ENCODE measurements around the gene TNP2. TPM values are rescaled to one million over a fixed set of nuclear protein-coding genes. Genes with fewer than 3 reads are reported as not detected.

TNP2 gene
- total and polyA plus RNA-seq, 2 experiments from 2014 or later = not detected

GRCh38 chr16:11313493-11314308, 44.6 kb upstream of the TNP2 start:
- no peak for TF ChIP-seq CTCF (IDR thresholded peaks at IDR 0.05; ENCODE audit: low read depth, low read length)
- Histone ChIP-seq H3K9me3 (ENCODE audit: low read depth) (no peaks in the 10 kb centered on the region), H3K36me3 (no peaks in the 10 kb centered on the region), H3K4me3 (no peak overlapping the region), H3K27ac (no peak overlapping the region), H3K27me3 (peaks cover 11% of the 10 kb centered on the region), H3K4me1 (ENCODE audit: low read depth) (no peaks in the 10 kb centered on the region)
- DNase-seq (ENCODE audit: low read depth in 1 of 2, low spot score in 1 of 2) = no peak

- Histone ChIP-seq H3K27me3 (peaks cover 11% of the 10 kb centered on the region), H3K4me1 (ENCODE audit: low read depth) (no peaks in the 10 kb centered on the region), H3K4me3 (no peak overlapping the region), H3K9me3 (ENCODE audit: low read depth) (no peaks in the 10 kb centered on the region), H3K27ac (no peak overlapping the region), H3K36me3 (no peaks in the 10 kb centered on the region)
- TF ChIP-seq CTCF (IDR thresholded peaks at IDR 0.05; ENCODE audit: low read depth, low read length) = no peak
- peak in 1 of 2 donors; percentile 65 for DNase-seq (ENCODE audit: low read depth in 1 of 2, low spot score in 1 of 2)
Measured at GRCh38 chr16:11312718-11313492, 43.8 kb upstream of the TNP2 start.

GRCh38 chr16:11310997-11311561, 42.0 kb upstream of the TNP2 start:
- H3K27ac ChIP-seq = no peak overlapping the region
- H3K36me3 ChIP-seq = no peaks in the 10 kb centered on the region
- no peaks in the 10 kb centered on the region for H3K4me1 ChIP-seq (ENCODE audit: low read depth)
- TF ChIP-seq CTCF (IDR thresholded peaks at IDR 0.05; ENCODE audit: low read depth, low read length) = no peak
- no peak for DNase-seq (ENCODE audit: low read depth in 1 of 2, low spot score in 1 of 2)
- H3K9me3 ChIP-seq (ENCODE audit: low read depth) = no peaks in the 10 kb centered on the region
- peaks cover 8% of the 10 kb centered on the region for H3K27me3 ChIP-seq
- H3K4me3 ChIP-seq = no peak overlapping the region

- DNase-seq (ENCODE audit: low read depth in 1 of 2, low spot score in 1 of 2) = no peak
- Histone ChIP-seq H3K27ac (no peak overlapping the region), H3K27me3 (peaks cover 3% of the 10 kb centered on the region), H3K9me3 (ENCODE audit: low read depth) (no peaks in the 10 kb centered on the region), H3K4me3 (no peak overlapping the region), H3K36me3 (no peaks in the 10 kb centered on the region), H3K4me1 (ENCODE audit: low read depth) (no peaks in the 10 kb centered on the region)
- TF ChIP-seq CTCF (IDR thresholded peaks at IDR 0.05; ENCODE audit: low read depth, low read length) = no peak
Measured at GRCh38 chr16:11310634-11310977, 41.5 kb upstream of the TNP2 start.

- Histone ChIP-seq H3K27ac (no peak overlapping the region), H3K27me3 (no peaks in the 10 kb centered on the region)
Measured at GRCh38 chr16:11309895-11310633, 40.9 kb upstream of the TNP2 start.

More at GRCh38 chr16:11309895-11310633, 40.9 kb upstream of the TNP2 start:
- Histone ChIP-seq H3K4me1 (ENCODE audit: low read depth) (no peaks in the 10 kb centered on the region), H3K4me3 (no peak overlapping the region), H3K9me3 (ENCODE audit: low read depth) (no peaks in the 10 kb centered on the region), H3K36me3 (no peaks in the 10 kb centered on the region)
- no peak for DNase-seq (ENCODE audit: low read depth in 1 of 2, low spot score in 1 of 2)
- no peak for TF ChIP-seq CTCF (IDR thresholded peaks at IDR 0.05; ENCODE audit: low read depth, low read length)

Measured in cardiac muscle cell (in vitro differentiated cells and primary cell).